ENCODE measurements around the gene ASCC3. TPM values are rescaled to one million over a fixed set of nuclear protein-coding genes. Genes with fewer than 3 reads are reported as not detected.

The ASCC3 gene
- total and polyA plus RNA-seq, 2 experiments from 2014 or later, result 34.0 to 77.6 TPM

DNA sequence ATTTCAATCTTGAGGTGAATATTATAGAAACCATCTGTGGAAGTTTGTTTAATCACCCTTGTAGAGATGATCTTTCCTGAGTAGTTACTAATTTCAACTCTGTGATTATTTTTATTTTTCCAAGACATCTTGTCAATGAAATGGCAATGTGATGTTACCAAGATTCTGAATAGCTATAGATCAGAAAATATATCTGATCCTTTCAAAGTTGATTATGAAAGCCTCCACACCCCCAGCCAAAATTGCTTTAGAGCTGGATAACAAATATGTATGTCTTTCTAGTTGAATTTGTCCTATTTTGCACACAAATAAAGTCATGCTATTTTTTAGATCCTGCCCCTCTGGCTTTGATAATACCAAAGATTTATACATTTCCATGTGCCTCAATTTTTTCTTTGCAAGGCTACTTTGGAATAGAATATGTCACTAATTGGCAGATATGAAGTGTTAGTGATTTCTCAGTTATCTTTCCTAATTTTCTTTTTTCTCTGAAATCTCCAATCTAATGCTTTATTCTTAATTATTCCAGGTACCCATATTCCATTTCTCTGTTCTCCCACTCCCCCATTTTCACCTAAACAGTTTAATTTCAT lies 421.4 kb downstream of the ASCC3 start:
- no peak overlapping the region for H3K4me2 ChIP-seq
- no peak overlapping the region for H2AFZ ChIP-seq
- no peaks in the 10 kb centered on the region for H3K9me2 ChIP-seq (replicated peaks; ENCODE audit: insufficient read depth)
- peaks cover 100% of the 10 kb centered on the region for H3K27me3 ChIP-seq
- peaks cover 15% of the 10 kb centered on the region for H3K4me1 ChIP-seq (ENCODE audit: insufficient read depth)
- TF ChIP-seq EZH2phosphoT487 (IDR thresholded peaks at IDR 0.05; ENCODE audit: low read depth, severe bottlenecking, unreplicated experiment), result no peak
- TF ChIP-seq, protein P1, sequence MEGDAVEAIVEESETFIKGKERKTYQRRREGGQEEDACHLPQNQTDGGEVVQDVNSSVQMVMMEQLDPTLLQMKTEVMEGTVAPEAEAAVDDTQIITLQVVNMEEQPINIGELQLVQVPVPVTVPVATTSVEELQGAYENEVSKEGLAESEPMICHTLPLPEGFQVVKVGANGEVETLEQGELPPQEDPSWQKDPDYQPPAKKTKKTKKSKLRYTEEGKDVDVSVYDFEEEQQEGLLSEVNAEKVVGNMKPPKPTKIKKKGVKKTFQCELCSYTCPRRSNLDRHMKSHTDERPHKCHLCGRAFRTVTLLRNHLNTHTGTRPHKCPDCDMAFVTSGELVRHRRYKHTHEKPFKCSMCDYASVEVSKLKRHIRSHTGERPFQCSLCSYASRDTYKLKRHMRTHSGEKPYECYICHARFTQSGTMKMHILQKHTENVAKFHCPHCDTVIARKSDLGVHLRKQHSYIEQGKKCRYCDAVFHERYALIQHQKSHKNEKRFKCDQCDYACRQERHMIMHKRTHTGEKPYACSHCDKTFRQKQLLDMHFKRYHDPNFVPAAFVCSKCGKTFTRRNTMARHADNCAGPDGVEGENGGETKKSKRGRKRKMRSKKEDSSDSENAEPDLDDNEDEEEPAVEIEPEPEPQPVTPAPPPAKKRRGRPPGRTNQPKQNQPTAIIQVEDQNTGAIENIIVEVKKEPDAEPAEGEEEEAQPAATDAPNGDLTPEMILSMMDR (IDR thresholded peaks at IDR 0.05; ENCODE audit: poor library complexity), result no peak
- TF ChIP-seq EZH2 (IDR thresholded peaks at IDR 0.05; ENCODE audit: borderline replicate concordance), result no peak
- no peaks in the 10 kb centered on the region for H4K20me1 ChIP-seq (ENCODE audit: insufficient read depth, poor library complexity, severe bottlenecking)
- no peaks in the 10 kb centered on the region for H3K36me3 ChIP-seq (replicated peaks; ENCODE audit: insufficient read depth, low read depth)
- no peaks in the 10 kb centered on the region for H3K79me2 ChIP-seq
- no peak overlapping the region for H3K27ac ChIP-seq
- no peak for DNase-seq (ENCODE audit: low spot score)
- H3K4me3 ChIP-seq, result no peak overlapping the region
- no peaks in the 10 kb centered on the region for H3K9me3 ChIP-seq (ENCODE audit: low read depth)

DNA sequence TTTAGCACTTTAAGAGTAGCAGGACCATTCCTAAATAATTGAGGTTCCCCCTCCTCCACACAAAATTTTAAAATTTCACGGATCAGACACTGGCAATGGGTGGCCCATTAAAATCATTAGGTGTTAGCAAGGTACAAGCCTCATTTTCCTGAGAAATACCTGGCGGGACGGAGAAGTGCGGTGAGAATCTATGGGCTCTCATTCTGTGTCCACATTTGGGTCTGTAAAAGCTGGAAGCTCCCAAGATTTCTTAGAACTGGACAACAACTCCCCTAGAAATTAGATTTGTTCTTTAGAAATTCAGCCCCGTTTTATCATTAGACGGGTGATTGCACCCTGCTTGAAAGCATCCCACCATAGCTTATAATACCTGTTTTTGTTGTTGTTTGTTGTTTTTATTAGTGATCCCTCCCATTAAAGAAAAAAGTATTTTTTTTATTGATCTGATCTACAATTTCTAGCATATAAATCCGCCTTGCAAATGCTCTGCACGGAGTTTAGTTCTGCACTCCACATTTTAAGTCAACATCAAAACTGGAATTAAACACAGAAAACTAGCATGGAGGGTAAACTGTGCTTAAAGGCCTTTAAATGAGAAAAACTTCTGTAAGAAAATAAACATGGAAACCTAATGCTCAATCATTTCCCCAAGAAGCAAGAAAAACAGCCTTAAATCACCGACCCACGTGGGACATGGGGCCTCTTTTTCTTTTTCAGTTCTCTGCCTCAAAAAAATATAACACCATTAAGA lies 422.1 kb downstream of the ASCC3 start:
- H3K4me3 ChIP-seq, result no peak overlapping the region
- whole genome bisulfite sequencing (ENCODE audit: low lambda C conversion rate, missing lambda C conversion rate), result 19% methylated on average over 10 of the region's 10 CpGs
- no peak overlapping the region for H3K27ac ChIP-seq

More for the DNA sequence above, 422.1 kb downstream of the ASCC3 start:
- no peaks in the 10 kb centered on the region for H3K79me2 ChIP-seq
- H3K36me3 ChIP-seq (replicated peaks; ENCODE audit: insufficient read depth, low read depth), result no peaks in the 10 kb centered on the region
- H3K4me2 ChIP-seq, result no peak overlapping the region
- H2AFZ ChIP-seq, result no peak overlapping the region
- TF ChIP-seq, protein P1 (IDR thresholded peaks at IDR 0.05; ENCODE audit: poor library complexity), result no peak
- TF ChIP-seq EZH2 (IDR thresholded peaks at IDR 0.05; ENCODE audit: borderline replicate concordance), result peak; percentile 34
- no peaks in the 10 kb centered on the region for H3K9me2 ChIP-seq (replicated peaks; ENCODE audit: insufficient read depth)
- no peaks in the 10 kb centered on the region for H3K9me3 ChIP-seq (ENCODE audit: low read depth)
- peaks cover 8% of the 10 kb centered on the region for H3K4me1 ChIP-seq (ENCODE audit: insufficient read depth)
- H4K20me1 ChIP-seq (ENCODE audit: insufficient read depth, poor library complexity, severe bottlenecking), result no peaks in the 10 kb centered on the region
- peaks cover 100% of the 10 kb centered on the region for H3K27me3 ChIP-seq
- DNase-seq (ENCODE audit: low spot score), result no peak

Data from hepatocyte (in vitro differentiated cells).